HL-60 (cell line): ENCODE data around the gene SVIL.
"Not testable (repeated sequence)": the region's sequence is repeated elsewhere in the genome, so short reads cannot be mapped to it uniquely, and the experiment has no call there.

Source experiments
- DNase-seq, 2 experiments: peaks; one replicate each; pipeline ENCODE4 v3.0.0-alpha.2; 2010 to 2020; ENCODE audit warnings: low read depth in 1 of 2, low spot score in 1 of 2
- H3K27ac ChIP-seq: fragments of 250-450 bp; sonication (Bioruptor Pico); replicated peaks from 2 replicates; pipeline ENCODE4 v1.5.1; 2020; ENCODE audit warnings: mild to moderate bottlenecking, moderate library complexity
- H3K27me3 ChIP-seq: fragments of 250-450 bp; sonication (Bioruptor Pico); 2 replicates; pipeline ENCODE4 v1.5.1; 2021; ENCODE audit warnings: mild to moderate bottlenecking, moderate library complexity; ENCODE audit not compliant: insufficient read depth, poor library complexity, severe bottlenecking
- H3K4me3 ChIP-seq: replicated peaks from 2 replicates; pipeline ENCODE4 v1.5.1; 2011; ENCODE audit warnings: mild to moderate bottlenecking, control low read depth, low read length; ENCODE audit not compliant: insufficient read depth
- GABPA ChIP-seq: IDR thresholded peaks from 2 replicates; pipeline ENCODE4 v1.6.1; 2012; ENCODE audit warnings: low read depth
- POLR2AphosphoS5 ChIP-seq: IDR thresholded peaks from 2 replicates; pipeline ENCODE4 v1.6.1; 2012; ENCODE audit warnings: low read depth
- SPI1 ChIP-seq: IDR thresholded peaks from 2 replicates; pipeline ENCODE4 v1.6.1; 2012; ENCODE audit warnings: low read depth, mild to moderate bottlenecking, borderline replicate concordance
- TF ChIP-seq, protein P1 (sequence below): IDR thresholded peaks from 2 replicates; pipeline ENCODE4 v1.6.1; 2012; ENCODE audit warnings: low read depth; ENCODE audit not compliant: insufficient replicate concordance
- TF ChIP-seq, protein P2 (sequence below): IDR thresholded peaks from one replicate; pipeline ENCODE4 v1.5.1; 2011; ENCODE audit warnings: low read length, control low read depth, inconsistent platforms; ENCODE audit not compliant: insufficient read depth

Gene SVIL

DNA sequence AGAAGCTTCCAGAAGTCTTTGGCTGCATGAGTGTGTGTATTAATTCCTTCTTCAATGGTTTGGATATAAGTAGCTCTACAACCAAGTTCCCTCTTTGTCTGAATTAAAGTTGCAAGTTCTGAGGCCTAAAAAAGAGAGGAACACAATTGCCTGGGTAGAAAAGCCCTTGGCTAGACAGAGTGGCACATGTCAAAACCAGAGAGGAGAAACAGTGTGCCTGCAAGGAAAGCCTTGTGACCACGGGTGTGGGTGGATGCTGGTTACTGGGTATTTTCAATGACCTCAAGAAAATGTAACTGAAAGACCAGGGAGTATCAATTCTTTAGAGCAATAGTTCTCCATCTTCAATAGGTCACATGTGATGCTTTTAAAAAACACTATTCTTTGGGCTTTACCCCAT lies 148.3 kb downstream of the SVIL start:
- TF ChIP-seq GABPA = no peak
- TF ChIP-seq, protein P1, sequence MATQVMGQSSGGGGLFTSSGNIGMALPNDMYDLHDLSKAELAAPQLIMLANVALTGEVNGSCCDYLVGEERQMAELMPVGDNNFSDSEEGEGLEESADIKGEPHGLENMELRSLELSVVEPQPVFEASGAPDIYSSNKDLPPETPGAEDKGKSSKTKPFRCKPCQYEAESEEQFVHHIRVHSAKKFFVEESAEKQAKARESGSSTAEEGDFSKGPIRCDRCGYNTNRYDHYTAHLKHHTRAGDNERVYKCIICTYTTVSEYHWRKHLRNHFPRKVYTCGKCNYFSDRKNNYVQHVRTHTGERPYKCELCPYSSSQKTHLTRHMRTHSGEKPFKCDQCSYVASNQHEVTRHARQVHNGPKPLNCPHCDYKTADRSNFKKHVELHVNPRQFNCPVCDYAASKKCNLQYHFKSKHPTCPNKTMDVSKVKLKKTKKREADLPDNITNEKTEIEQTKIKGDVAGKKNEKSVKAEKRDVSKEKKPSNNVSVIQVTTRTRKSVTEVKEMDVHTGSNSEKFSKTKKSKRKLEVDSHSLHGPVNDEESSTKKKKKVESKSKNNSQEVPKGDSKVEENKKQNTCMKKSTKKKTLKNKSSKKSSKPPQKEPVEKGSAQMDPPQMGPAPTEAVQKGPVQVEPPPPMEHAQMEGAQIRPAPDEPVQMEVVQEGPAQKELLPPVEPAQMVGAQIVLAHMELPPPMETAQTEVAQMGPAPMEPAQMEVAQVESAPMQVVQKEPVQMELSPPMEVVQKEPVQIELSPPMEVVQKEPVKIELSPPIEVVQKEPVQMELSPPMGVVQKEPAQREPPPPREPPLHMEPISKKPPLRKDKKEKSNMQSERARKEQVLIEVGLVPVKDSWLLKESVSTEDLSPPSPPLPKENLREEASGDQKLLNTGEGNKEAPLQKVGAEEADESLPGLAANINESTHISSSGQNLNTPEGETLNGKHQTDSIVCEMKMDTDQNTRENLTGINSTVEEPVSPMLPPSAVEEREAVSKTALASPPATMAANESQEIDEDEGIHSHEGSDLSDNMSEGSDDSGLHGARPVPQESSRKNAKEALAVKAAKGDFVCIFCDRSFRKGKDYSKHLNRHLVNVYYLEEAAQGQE = no peak
- TF ChIP-seq SPI1 = no peak
- TF ChIP-seq, protein P2, sequence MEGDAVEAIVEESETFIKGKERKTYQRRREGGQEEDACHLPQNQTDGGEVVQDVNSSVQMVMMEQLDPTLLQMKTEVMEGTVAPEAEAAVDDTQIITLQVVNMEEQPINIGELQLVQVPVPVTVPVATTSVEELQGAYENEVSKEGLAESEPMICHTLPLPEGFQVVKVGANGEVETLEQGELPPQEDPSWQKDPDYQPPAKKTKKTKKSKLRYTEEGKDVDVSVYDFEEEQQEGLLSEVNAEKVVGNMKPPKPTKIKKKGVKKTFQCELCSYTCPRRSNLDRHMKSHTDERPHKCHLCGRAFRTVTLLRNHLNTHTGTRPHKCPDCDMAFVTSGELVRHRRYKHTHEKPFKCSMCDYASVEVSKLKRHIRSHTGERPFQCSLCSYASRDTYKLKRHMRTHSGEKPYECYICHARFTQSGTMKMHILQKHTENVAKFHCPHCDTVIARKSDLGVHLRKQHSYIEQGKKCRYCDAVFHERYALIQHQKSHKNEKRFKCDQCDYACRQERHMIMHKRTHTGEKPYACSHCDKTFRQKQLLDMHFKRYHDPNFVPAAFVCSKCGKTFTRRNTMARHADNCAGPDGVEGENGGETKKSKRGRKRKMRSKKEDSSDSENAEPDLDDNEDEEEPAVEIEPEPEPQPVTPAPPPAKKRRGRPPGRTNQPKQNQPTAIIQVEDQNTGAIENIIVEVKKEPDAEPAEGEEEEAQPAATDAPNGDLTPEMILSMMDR = no peak
- DNase-seq = no peak

DNA sequence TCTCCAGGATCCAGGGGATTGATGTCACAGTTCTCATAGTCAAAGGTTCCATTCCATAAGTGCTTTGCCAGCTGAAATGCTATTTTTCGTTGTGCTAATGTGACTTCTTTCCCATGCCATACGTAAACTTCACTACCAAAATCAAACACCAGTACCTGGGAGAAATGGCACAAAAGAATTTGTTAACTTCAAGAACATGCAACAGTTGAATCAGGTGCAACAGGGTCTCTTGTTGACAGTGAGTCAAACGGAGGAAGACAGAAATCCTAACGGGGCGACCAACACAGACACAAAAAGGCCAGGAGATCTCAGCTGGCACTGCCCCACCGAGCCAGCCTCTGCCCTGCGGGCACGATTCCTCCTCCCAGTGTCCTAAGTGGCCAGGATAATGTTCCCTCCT lies 150.1 kb downstream of the SVIL start:
- not testable (repeated sequence) for DNase-seq, H3K4me3 ChIP-seq

More for the DNA sequence above, 148.3 kb downstream of the SVIL start:
- Histone ChIP-seq H3K4me3 (no peak overlapping the region), H3K27me3 (no peaks in the 10 kb centered on the region), H3K27ac (no peak overlapping the region)

DNA sequence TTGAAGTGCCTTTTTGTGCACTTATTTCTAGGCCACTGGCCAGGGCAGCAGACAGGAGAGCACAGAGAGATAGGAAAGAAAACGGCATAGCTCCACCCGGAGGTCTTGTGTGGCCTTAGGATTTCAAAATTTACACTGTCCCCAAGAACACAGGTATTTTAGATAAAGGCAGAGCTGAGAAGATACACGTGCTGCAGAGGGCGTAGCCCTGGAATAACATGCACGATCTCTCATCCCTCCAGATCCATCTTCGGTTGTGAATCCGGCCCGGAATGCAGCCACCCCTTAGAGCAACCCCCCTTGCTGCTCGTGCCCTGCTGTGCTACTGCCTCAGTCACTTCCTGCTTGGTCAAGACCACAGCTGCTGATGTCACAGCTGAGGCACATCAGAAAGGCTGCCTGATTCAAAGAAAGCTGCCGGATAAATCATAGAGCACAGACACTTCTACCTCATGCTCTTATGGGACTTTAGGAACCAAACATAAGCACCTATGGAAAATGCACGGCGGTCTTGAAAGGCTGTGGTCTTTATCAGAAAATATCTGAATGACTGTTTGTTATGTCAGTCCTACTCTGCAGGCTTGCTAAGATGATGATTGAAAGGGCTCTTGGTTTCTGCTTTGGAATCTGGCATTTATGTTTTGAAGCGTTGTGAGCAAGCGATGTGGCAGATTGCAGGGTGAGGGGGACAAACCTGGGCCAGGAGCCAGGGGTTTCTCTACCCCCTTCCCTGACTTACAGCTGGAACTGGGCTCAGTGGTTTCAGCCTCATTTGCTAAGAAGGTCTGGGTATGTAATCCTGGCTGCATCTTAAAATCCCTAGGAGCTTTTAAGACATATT lies 152.0 kb downstream of the SVIL start:
- Histone ChIP-seq H3K27me3 (no peaks in the 10 kb centered on the region), H3K4me3 (no peak overlapping the region), H3K27ac (no peak overlapping the region)
- peak in 1 of 2 experiments; percentile 19 for DNase-seq
- TF ChIP-seq POLR2AphosphoS5 (no peak), SPI1 (no peak), GABPA (no peak)
- TF ChIP-seq, protein P2 = no peak
- TF ChIP-seq, protein P1 = no peak

More for the DNA sequence above, 150.1 kb downstream of the SVIL start:
- H3K27ac ChIP-seq, H3K27me3 ChIP-seq: not testable (repeated sequence)

DNA sequence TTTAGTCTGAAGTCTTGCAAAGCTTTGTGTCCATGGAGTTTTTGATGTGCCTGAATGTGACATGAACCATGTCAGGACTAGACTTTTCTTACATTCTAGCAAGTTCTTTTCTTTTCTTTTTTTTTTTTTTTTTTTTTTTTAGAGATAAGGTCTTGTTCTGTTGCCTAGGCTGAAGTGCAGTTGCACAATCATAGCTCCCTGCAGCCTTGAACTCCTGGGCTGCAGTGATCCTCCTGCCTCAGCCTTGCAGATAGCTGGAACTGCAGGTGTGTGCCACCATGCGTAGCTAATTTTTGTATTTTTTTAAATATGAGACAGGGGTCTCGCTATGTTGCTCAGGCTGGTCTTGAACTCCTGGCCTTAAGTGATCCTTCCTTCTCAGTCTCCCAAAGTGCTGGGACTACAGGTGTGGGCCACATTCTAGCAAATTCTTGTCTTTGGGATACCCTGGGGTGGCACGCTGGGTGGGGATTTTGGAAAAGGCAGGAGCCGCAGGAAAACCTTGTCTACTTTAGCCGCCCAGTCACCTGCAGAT lies 152.8 kb downstream of the SVIL start:
- DNase-seq = no peak
- H3K27me3 ChIP-seq = no peaks in the 10 kb centered on the region
- H3K4me3 ChIP-seq = no peak overlapping the region
- TF ChIP-seq SPI1 (no peak), POLR2AphosphoS5 (no peak)
- TF ChIP-seq, protein P1 = no peak
- TF ChIP-seq, protein P2 = no peak
- no peak overlapping the region for H3K27ac ChIP-seq
